ENCODE data around the gene ZNF180.

DNA sequence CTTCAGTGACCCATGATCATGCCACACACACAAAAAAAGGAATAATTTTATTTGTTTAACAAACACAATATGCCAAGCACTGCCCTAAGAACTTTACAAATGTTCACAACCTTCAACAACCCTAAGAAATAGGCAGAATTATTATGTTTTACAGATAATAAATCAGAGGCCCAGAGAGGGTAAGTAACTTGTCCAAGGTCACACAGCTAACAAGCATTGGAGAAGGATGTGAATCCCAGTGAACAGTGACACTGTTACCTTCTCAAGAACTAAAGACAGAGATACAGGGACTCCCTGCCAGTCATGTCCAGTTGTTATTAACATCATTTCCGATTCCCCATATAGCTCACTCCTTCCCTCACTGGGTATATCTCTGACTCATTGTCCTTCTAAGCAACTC is 15.6 kb upstream of the ZNF180 start:
- TF ChIP-seq, protein P1, sequence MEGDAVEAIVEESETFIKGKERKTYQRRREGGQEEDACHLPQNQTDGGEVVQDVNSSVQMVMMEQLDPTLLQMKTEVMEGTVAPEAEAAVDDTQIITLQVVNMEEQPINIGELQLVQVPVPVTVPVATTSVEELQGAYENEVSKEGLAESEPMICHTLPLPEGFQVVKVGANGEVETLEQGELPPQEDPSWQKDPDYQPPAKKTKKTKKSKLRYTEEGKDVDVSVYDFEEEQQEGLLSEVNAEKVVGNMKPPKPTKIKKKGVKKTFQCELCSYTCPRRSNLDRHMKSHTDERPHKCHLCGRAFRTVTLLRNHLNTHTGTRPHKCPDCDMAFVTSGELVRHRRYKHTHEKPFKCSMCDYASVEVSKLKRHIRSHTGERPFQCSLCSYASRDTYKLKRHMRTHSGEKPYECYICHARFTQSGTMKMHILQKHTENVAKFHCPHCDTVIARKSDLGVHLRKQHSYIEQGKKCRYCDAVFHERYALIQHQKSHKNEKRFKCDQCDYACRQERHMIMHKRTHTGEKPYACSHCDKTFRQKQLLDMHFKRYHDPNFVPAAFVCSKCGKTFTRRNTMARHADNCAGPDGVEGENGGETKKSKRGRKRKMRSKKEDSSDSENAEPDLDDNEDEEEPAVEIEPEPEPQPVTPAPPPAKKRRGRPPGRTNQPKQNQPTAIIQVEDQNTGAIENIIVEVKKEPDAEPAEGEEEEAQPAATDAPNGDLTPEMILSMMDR (tag by site-specific recombination; IDR thresholded peaks at IDR 0.05), result no peak
- TF ChIP-seq GFI1B (tag by site-specific recombination; IDR thresholded peaks at IDR 0.05), result no peak
- TF ChIP-seq, protein P2, sequence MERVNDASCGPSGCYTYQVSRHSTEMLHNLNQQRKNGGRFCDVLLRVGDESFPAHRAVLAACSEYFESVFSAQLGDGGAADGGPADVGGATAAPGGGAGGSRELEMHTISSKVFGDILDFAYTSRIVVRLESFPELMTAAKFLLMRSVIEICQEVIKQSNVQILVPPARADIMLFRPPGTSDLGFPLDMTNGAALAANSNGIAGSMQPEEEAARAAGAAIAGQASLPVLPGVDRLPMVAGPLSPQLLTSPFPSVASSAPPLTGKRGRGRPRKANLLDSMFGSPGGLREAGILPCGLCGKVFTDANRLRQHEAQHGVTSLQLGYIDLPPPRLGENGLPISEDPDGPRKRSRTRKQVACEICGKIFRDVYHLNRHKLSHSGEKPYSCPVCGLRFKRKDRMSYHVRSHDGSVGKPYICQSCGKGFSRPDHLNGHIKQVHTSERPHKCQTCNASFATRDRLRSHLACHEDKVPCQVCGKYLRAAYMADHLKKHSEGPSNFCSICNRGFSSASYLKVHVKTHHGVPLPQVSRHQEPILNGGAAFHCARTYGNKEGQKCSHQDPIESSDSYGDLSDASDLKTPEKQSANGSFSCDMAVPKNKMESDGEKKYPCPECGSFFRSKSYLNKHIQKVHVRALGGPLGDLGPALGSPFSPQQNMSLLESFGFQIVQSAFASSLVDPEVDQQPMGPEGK (tag by site-specific recombination; IDR thresholded peaks at IDR 0.05), result no peak
- TF ChIP-seq SP2 (tag by site-specific recombination; IDR thresholded peaks at IDR 0.05), result no peak
- no peak for TF ChIP-seq ZNF391 (tag by site-specific recombination; IDR thresholded peaks at IDR 0.05; ENCODE audit: borderline replicate concordance, low read depth)
- no peak for TF ChIP-seq ZNF211 (tag by site-specific recombination; IDR thresholded peaks at IDR 0.05; ENCODE audit: low read depth)
- no peak for TF ChIP-seq BCL11B (tag by site-specific recombination; IDR thresholded peaks at IDR 0.05; ENCODE audit: low read depth)
- no peak for TF ChIP-seq ZNF561 (tag by site-specific recombination; IDR thresholded peaks at IDR 0.05; ENCODE audit: borderline replicate concordance)
- TF ChIP-seq MEIS1 (CRISPR knock-in tag; IDR thresholded peaks at IDR 0.05; ENCODE audit: borderline replicate concordance), result no peak
- TF ChIP-seq, protein P3, sequence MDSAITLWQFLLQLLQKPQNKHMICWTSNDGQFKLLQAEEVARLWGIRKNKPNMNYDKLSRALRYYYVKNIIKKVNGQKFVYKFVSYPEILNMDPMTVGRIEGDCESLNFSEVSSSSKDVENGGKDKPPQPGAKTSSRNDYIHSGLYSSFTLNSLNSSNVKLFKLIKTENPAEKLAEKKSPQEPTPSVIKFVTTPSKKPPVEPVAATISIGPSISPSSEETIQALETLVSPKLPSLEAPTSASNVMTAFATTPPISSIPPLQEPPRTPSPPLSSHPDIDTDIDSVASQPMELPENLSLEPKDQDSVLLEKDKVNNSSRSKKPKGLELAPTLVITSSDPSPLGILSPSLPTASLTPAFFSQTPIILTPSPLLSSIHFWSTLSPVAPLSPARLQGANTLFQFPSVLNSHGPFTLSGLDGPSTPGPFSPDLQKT (IDR thresholded peaks at IDR 0.05; ENCODE audit: borderline replicate concordance, low read depth, low read length), result no peak
- no peak for TF ChIP-seq ZBTB7A (tag by site-specific recombination; IDR thresholded peaks at IDR 0.05; ENCODE audit: low read depth)
- TF ChIP-seq ZNF548 (tag by site-specific recombination; IDR thresholded peaks at IDR 0.05), result no peak
